ENCODE measurements around the gene MLC1. TPM values are rescaled to one million over a fixed set of nuclear protein-coding genes. Genes with fewer than 3 reads are reported as not detected.

MLC1 gene
- total RNA-seq, 1 donor from 2014 or later, result 0.09 TPM

- no peaks in the 10 kb centered on the region for H3K79me2 ChIP-seq (ENCODE audit: insufficient read depth, low read length)
- H4K20me1 ChIP-seq (ENCODE audit: insufficient read depth, low read length), result no peaks in the 10 kb centered on the region
- Mint-ChIP-seq H3K4me3 (ENCODE audit: unreplicated experiment) (no peak overlapping the region), H3K4me1 (ENCODE audit: low read depth, unreplicated experiment) (no peaks in the 10 kb centered on the region), H3K36me3 (ENCODE audit: low read depth, unreplicated experiment) (no peaks in the 10 kb centered on the region), H3K9me3 (ENCODE audit: unreplicated experiment) (no peaks in the 10 kb centered on the region), H3K27ac (ENCODE audit: unreplicated experiment) (no peak overlapping the region), H3K27me3 (ENCODE audit: low read depth, unreplicated experiment) (peaks cover 3% of the 10 kb centered on the region)
- H3K36me3 ChIP-seq (ENCODE audit: insufficient read depth, low read length), result no peaks in the 10 kb centered on the region
- H2AFZ ChIP-seq (ENCODE audit: low read depth, low read length), result no peak overlapping the region
- no peak overlapping the region for H3K4me3 ChIP-seq (ENCODE audit: insufficient read depth, low read depth, low read length)
- H3K27ac ChIP-seq (ENCODE audit: low read depth, low read length), result no peak overlapping the region
- peaks cover 4% of the 10 kb centered on the region for H3K27me3 ChIP-seq (ENCODE audit: insufficient read depth, low read length)
- no peak for DNase-seq (ENCODE audit: low read depth)
- H3K9me3 ChIP-seq (ENCODE audit: insufficient read depth, low read depth, low read length), result no peaks in the 10 kb centered on the region
- no peaks in the 10 kb centered on the region for H3K4me1 ChIP-seq (ENCODE audit: insufficient read depth, low read length)
- no peak for FAIRE-seq
- H3K9ac ChIP-seq (ENCODE audit: low read length), result no peak overlapping the region
- H3K4me2 ChIP-seq (ENCODE audit: low read length), result no peak overlapping the region
- TF ChIP-seq CTCF (IDR thresholded peaks at IDR 0.05; ENCODE audit: insufficient read depth, low read depth, low read length) (no peak), EZH2 (IDR thresholded peaks at IDR 0.05; ENCODE audit: insufficient read depth, low read length) (no peak)
Measured at GRCh38 chr22:50074551-50075530, 10.4 kb downstream of the MLC1 start.

- Histone ChIP-seq H3K4me1 (ENCODE audit: insufficient read depth, low read length) (no peaks in the 10 kb centered on the region), H2AFZ (ENCODE audit: low read depth, low read length) (no peak overlapping the region), H3K79me2 (ENCODE audit: insufficient read depth, low read length) (no peaks in the 10 kb centered on the region), H3K27me3 (ENCODE audit: insufficient read depth, low read length) (peaks cover 4% of the 10 kb centered on the region), H3K9me3 (ENCODE audit: insufficient read depth, low read depth, low read length) (no peaks in the 10 kb centered on the region), H3K4me3 (ENCODE audit: insufficient read depth, low read depth, low read length) (no peak overlapping the region), H3K36me3 (ENCODE audit: insufficient read depth, low read length) (no peaks in the 10 kb centered on the region), H3K4me2 (ENCODE audit: low read length) (no peak overlapping the region), H4K20me1 (ENCODE audit: insufficient read depth, low read length) (no peaks in the 10 kb centered on the region), H3K9ac (ENCODE audit: low read length) (no peak overlapping the region), H3K27ac (ENCODE audit: low read depth, low read length) (no peak overlapping the region)
- TF ChIP-seq EZH2 (IDR thresholded peaks at IDR 0.05; ENCODE audit: insufficient read depth, low read length) (no peak), CTCF (IDR thresholded peaks at IDR 0.05; ENCODE audit: insufficient read depth, low read depth, low read length) (no peak)
- H3K9me3 Mint-ChIP-seq (ENCODE audit: unreplicated experiment), result no peaks in the 10 kb centered on the region
- DNase-seq (ENCODE audit: low read depth) (peak; percentile 14), FAIRE-seq (no peak)
- H3K27ac Mint-ChIP-seq (ENCODE audit: unreplicated experiment), result no peak overlapping the region
- no peaks in the 10 kb centered on the region for H3K36me3 Mint-ChIP-seq (ENCODE audit: low read depth, unreplicated experiment)
- H3K4me3 Mint-ChIP-seq (ENCODE audit: unreplicated experiment), result no peak overlapping the region
- no peaks in the 10 kb centered on the region for H3K4me1 Mint-ChIP-seq (ENCODE audit: low read depth, unreplicated experiment)
- peaks cover 6% of the 10 kb centered on the region for H3K27me3 Mint-ChIP-seq (ENCODE audit: low read depth, unreplicated experiment)
Measured at GRCh38 chr22:50074056-50074455, 11.2 kb downstream of the MLC1 start.
